OCI-LY3 (cell line): ENCODE measurements around the gene SRR.

Experiments
- H2AFZ ChIP-seq: fragments of 200-600, 300-600 bp; shearing (Covaris generic); 2 replicates; pipeline ENCODE4 v1.6.0; 2014; ENCODE audit warnings: antibody characterized with exemption, low read depth, low read length
- H3K27ac ChIP-seq: fragments of 200-600, 300-600 bp; sonication (generic); 2 replicates; pipeline ENCODE4 v1.5.1; 2014; ENCODE audit warnings: mild to moderate bottlenecking, low read length, moderate library complexity, mixed read lengths
- H3K27me3 ChIP-seq: fragments of 200-600, 300-600 bp; sonication (generic); 2 replicates; pipeline ENCODE4 v1.6.1; 2014; ENCODE audit warnings: low read depth, low read length, mixed read lengths
- H3K36me3 ChIP-seq: fragments of 200-600, 300-600 bp; sonication (generic); replicated peaks from 2 replicates; pipeline ENCODE3; 2014; ENCODE audit warnings: low read depth, low read length, mixed read lengths
- H3K4me1 ChIP-seq: fragments of 300-600, 200-600 bp; sonication (generic); 2 replicates; pipeline ENCODE4 v1.6.1; 2014; ENCODE audit warnings: low read length, mixed read lengths
- H3K4me2 ChIP-seq: fragments of 200-600, 300-600 bp; sonication (generic); 2 replicates; pipeline ENCODE4 v1.6.1; 2014; ENCODE audit warnings: low read length, mixed read lengths
- H3K4me3 ChIP-seq: fragments of 300-600, 200-600 bp; sonication (generic); 2 replicates; pipeline ENCODE4 v1.5.1; 2014; ENCODE audit warnings: antibody characterized with exemption, mild to moderate bottlenecking, low read length, moderate library complexity
- H3K79me2 ChIP-seq: fragments of 300-600, 200-600 bp; shearing (Covaris generic); 2 replicates; pipeline ENCODE4 v1.6.1; 2014; ENCODE audit warnings: mild to moderate bottlenecking, low read length, mixed read lengths
- H3K9ac ChIP-seq: fragments of 300-600, 200-600 bp; shearing (Covaris generic); 2 replicates; pipeline ENCODE4 v1.6.0; 2014; ENCODE audit warnings: mild to moderate bottlenecking, low read length, moderate library complexity
- H3K9me3 ChIP-seq: fragments of 200-600, 300-600 bp; shearing (Covaris generic); 2 replicates; pipeline ENCODE4 v1.6.1; 2014; ENCODE audit warnings: low read length, mixed read lengths; ENCODE audit not compliant: insufficient read depth
- H4K20me1 ChIP-seq: fragments of 200-600, 300-600 bp; sonication (generic); 2 replicates; pipeline ENCODE4 v1.6.1; 2016; ENCODE audit warnings: low read length, mixed read lengths; ENCODE audit not compliant: insufficient read depth
- CTCF ChIP-seq: fragments of 200-600, 300-600 bp; sonication (generic); IDR thresholded peaks from 2 replicates; pipeline ENCODE4 v1.5.1; 2014; ENCODE audit warnings: antibody characterized with exemption, low read length, low read depth
- EZH2phosphoT487 ChIP-seq: fragments of 200-600 bp; shearing (Covaris generic); IDR thresholded peaks from 2 replicates; pipeline ENCODE4 v1.6.1; 2018; ENCODE audit warnings: antibody characterized with exemption, mixed run types, low read depth

SRR gene

GRCh38 chr17:2357237-2357636, 53.5 kb downstream of the SRR start:
- Histone ChIP-seq H2AFZ (no peak overlapping the region), H3K9me3 (no peaks in the 10 kb centered on the region), H3K36me3 (no peaks in the 10 kb centered on the region), H3K27ac (no peak overlapping the region), H3K4me3 (no peak overlapping the region), H3K4me2 (no peak overlapping the region), H4K20me1 (no peaks in the 10 kb centered on the region), H3K9ac (no peak overlapping the region), H3K79me2 (no peaks in the 10 kb centered on the region), H3K27me3 (no peaks in the 10 kb centered on the region), H3K4me1 (no peaks in the 10 kb centered on the region)
- no peak for TF ChIP-seq CTCF
- TF ChIP-seq EZH2phosphoT487: no peak

GRCh38 chr17:2357931-2358434, 54.2 kb downstream of the SRR start:
- H3K4me1 ChIP-seq: no peaks in the 10 kb centered on the region
- no peak for TF ChIP-seq CTCF
- TF ChIP-seq EZH2phosphoT487: no peak
- H3K4me3 ChIP-seq: no peak overlapping the region
- H4K20me1 ChIP-seq: no peaks in the 10 kb centered on the region
- H3K27me3 ChIP-seq: no peaks in the 10 kb centered on the region
- no peak overlapping the region for H3K4me2 ChIP-seq
- no peaks in the 10 kb centered on the region for H3K9me3 ChIP-seq
- H3K9ac ChIP-seq: no peak overlapping the region
- H2AFZ ChIP-seq: no peak overlapping the region
- H3K36me3 ChIP-seq: no peaks in the 10 kb centered on the region
- H3K27ac ChIP-seq: no peak overlapping the region
- H3K79me2 ChIP-seq: no peaks in the 10 kb centered on the region

- H2AFZ ChIP-seq: no peak overlapping the region
- H3K27ac ChIP-seq: no peak overlapping the region
- H3K79me2 ChIP-seq: no peaks in the 10 kb centered on the region
- no peaks in the 10 kb centered on the region for H3K36me3 ChIP-seq
- no peak overlapping the region for H3K4me3 ChIP-seq
- no peaks in the 10 kb centered on the region for H3K27me3 ChIP-seq
- no peak overlapping the region for H3K9ac ChIP-seq
- no peak overlapping the region for H3K4me2 ChIP-seq
- H3K9me3 ChIP-seq: no peaks in the 10 kb centered on the region
- H4K20me1 ChIP-seq: no peaks in the 10 kb centered on the region
- H3K4me1 ChIP-seq: no peaks in the 10 kb centered on the region
- TF ChIP-seq CTCF: no peak
- TF ChIP-seq EZH2phosphoT487: no peak
Observed at GRCh38 chr17:2361010-2361760, 57.4 kb downstream of the SRR start.

- Histone ChIP-seq H4K20me1 (no peaks in the 10 kb centered on the region), H3K4me2 (no peak overlapping the region), H3K4me3 (no peak overlapping the region), H2AFZ (no peak overlapping the region), H3K4me1 (no peaks in the 10 kb centered on the region), H3K27ac (no peak overlapping the region), H3K27me3 (no peaks in the 10 kb centered on the region), H3K9me3 (no peaks in the 10 kb centered on the region), H3K79me2 (no peaks in the 10 kb centered on the region), H3K9ac (no peak overlapping the region), H3K36me3 (no peaks in the 10 kb centered on the region)
- TF ChIP-seq EZH2phosphoT487 (no peak), CTCF (no peak)
Observed at GRCh38 chr17:2362016-2362415, 58.3 kb downstream of the SRR start.
